Measurements from ENCODE around the gene KCNIP1.

KCNIP1 gene

GRCh38 chr5:170486371-170486770 is 17.4 kb upstream of the KCNIP1 start:
- Histone ChIP-seq H3K27ac (no peak overlapping the region), H3K9me3 (ENCODE audit: low read depth, low read length) (no peaks in the 10 kb centered on the region), H3K4me3 (no peak overlapping the region), H3K9ac (ENCODE audit: insufficient read length) (no peak overlapping the region), H3K36me3 (ENCODE audit: insufficient read depth, low read length) (no peaks in the 10 kb centered on the region)
- TF ChIP-seq POLR2AphosphoS5 (IDR thresholded peaks at IDR 0.05; ENCODE audit: borderline replicate concordance, low read depth, low read length) (no peak), FOXP2 (optimal IDR thresholded peaks at IDR 0.05; ENCODE audit: control extremely low read depth, extremely low read length, insufficient read depth) (no peak), EZH2 (IDR thresholded peaks at IDR 0.05) (no peak)
- no peak for DNase-seq (ENCODE audit: low read depth, low spot score)

- H3K9me3 ChIP-seq (ENCODE audit: low read depth, low read length), result no peaks in the 10 kb centered on the region
- TF ChIP-seq FOXP2 (optimal IDR thresholded peaks at IDR 0.05; ENCODE audit: control extremely low read depth, extremely low read length, insufficient read depth) (no peak), EZH2 (IDR thresholded peaks at IDR 0.05) (no peak), POLR2AphosphoS5 (IDR thresholded peaks at IDR 0.05; ENCODE audit: borderline replicate concordance, low read depth, low read length) (no peak)
- DNase-seq (ENCODE audit: low read depth, low spot score), result no peak
- no peak overlapping the region for H3K4me3 ChIP-seq
- H3K27ac ChIP-seq, result no peak overlapping the region
- no peak overlapping the region for H3K9ac ChIP-seq (ENCODE audit: insufficient read length)
- H3K36me3 ChIP-seq (ENCODE audit: insufficient read depth, low read length), result no peaks in the 10 kb centered on the region
Observed at GRCh38 chr5:170488570-170488969, 15.2 kb upstream of the KCNIP1 start.

GRCh38 chr5:170489199-170489598 is 14.6 kb upstream of the KCNIP1 start:
- H3K36me3 ChIP-seq (ENCODE audit: insufficient read depth, low read length), result no peaks in the 10 kb centered on the region
- H3K9me3 ChIP-seq (ENCODE audit: low read depth, low read length), result no peaks in the 10 kb centered on the region
- no peak for DNase-seq (ENCODE audit: low read depth, low spot score)
- H3K9ac ChIP-seq (ENCODE audit: insufficient read length), result no peak overlapping the region
- no peak overlapping the region for H3K27ac ChIP-seq
- TF ChIP-seq EZH2 (IDR thresholded peaks at IDR 0.05), result no peak
- no peak for TF ChIP-seq FOXP2 (optimal IDR thresholded peaks at IDR 0.05; ENCODE audit: control extremely low read depth, extremely low read length, insufficient read depth)
- TF ChIP-seq POLR2AphosphoS5 (IDR thresholded peaks at IDR 0.05; ENCODE audit: borderline replicate concordance, low read depth, low read length), result no peak
- H3K4me3 ChIP-seq, result no peak overlapping the region

- H3K27ac ChIP-seq, result no peak overlapping the region
- TF ChIP-seq EZH2 (IDR thresholded peaks at IDR 0.05) (no peak), POLR2AphosphoS5 (IDR thresholded peaks at IDR 0.05; ENCODE audit: borderline replicate concordance, low read depth, low read length) (no peak), FOXP2 (optimal IDR thresholded peaks at IDR 0.05; ENCODE audit: control extremely low read depth, extremely low read length, insufficient read depth) (no peak)
- H3K36me3 ChIP-seq (ENCODE audit: insufficient read depth, low read length), result no peaks in the 10 kb centered on the region
- no peak overlapping the region for H3K4me3 ChIP-seq
- H3K9me3 ChIP-seq (ENCODE audit: low read depth, low read length), result no peaks in the 10 kb centered on the region
- no peak overlapping the region for H3K9ac ChIP-seq (ENCODE audit: insufficient read length)
- no peak for DNase-seq (ENCODE audit: low read depth, low spot score)
Observed at GRCh38 chr5:170490381-170490780, 13.4 kb upstream of the KCNIP1 start.

- no peak for DNase-seq (ENCODE audit: low read depth, low spot score)
- H3K27ac ChIP-seq, result no peak overlapping the region
- H3K9me3 ChIP-seq (ENCODE audit: low read depth, low read length), result no peaks in the 10 kb centered on the region
- no peaks in the 10 kb centered on the region for H3K36me3 ChIP-seq (ENCODE audit: insufficient read depth, low read length)
- TF ChIP-seq EZH2 (IDR thresholded peaks at IDR 0.05) (no peak), FOXP2 (optimal IDR thresholded peaks at IDR 0.05; ENCODE audit: control extremely low read depth, extremely low read length, insufficient read depth) (no peak)
- H3K4me3 ChIP-seq, result no peak overlapping the region
- H3K9ac ChIP-seq (ENCODE audit: insufficient read length), result no peak overlapping the region
Observed at GRCh38 chr5:170491479-170491878, 12.3 kb upstream of the KCNIP1 start.

GRCh38 chr5:170493028-170493820 is 10.6 kb upstream of the KCNIP1 start:
- Histone ChIP-seq H3K36me3 (ENCODE audit: insufficient read depth, low read length) (no peaks in the 10 kb centered on the region), H3K9ac (ENCODE audit: insufficient read length) (no peak overlapping the region), H3K4me3 (no peak overlapping the region), H3K9me3 (ENCODE audit: low read depth, low read length) (no peaks in the 10 kb centered on the region), H3K27ac (no peak overlapping the region)
- TF ChIP-seq POLR2AphosphoS5 (IDR thresholded peaks at IDR 0.05; ENCODE audit: borderline replicate concordance, low read depth, low read length) (no peak), EZH2 (IDR thresholded peaks at IDR 0.05) (no peak), FOXP2 (optimal IDR thresholded peaks at IDR 0.05; ENCODE audit: control extremely low read depth, extremely low read length, insufficient read depth) (no peak)
- no peak for DNase-seq (ENCODE audit: low read depth, low spot score)

- no peak for TF ChIP-seq POLR2AphosphoS5 (IDR thresholded peaks at IDR 0.05; ENCODE audit: borderline replicate concordance, low read depth, low read length)
- no peaks in the 10 kb centered on the region for H3K9me3 ChIP-seq (ENCODE audit: low read depth, low read length)
- no peak overlapping the region for H3K27ac ChIP-seq
- no peaks in the 10 kb centered on the region for H3K36me3 ChIP-seq (ENCODE audit: insufficient read depth, low read length)
- DNase-seq (ENCODE audit: low read depth, low spot score), result no peak
- H3K9ac ChIP-seq (ENCODE audit: insufficient read length), result no peak overlapping the region
- no peak overlapping the region for H3K4me3 ChIP-seq
Observed at GRCh38 chr5:170494041-170494440, 9.8 kb upstream of the KCNIP1 start.

GRCh38 chr5:170495825-170496661 is 7.8 kb upstream of the KCNIP1 start:
- Histone ChIP-seq H3K36me3 (ENCODE audit: insufficient read depth, low read length) (no peaks in the 10 kb centered on the region), H3K9ac (ENCODE audit: insufficient read length) (no peak overlapping the region), H3K9me3 (ENCODE audit: low read depth, low read length) (no peaks in the 10 kb centered on the region), H3K27ac (no peak overlapping the region), H3K4me3 (no peak overlapping the region)
- DNase-seq (ENCODE audit: low read depth, low spot score), result no peak
- TF ChIP-seq FOXP2 (optimal IDR thresholded peaks at IDR 0.05; ENCODE audit: control extremely low read depth, extremely low read length, insufficient read depth) (no peak), EZH2 (IDR thresholded peaks at IDR 0.05) (no peak), POLR2AphosphoS5 (IDR thresholded peaks at IDR 0.05; ENCODE audit: borderline replicate concordance, low read depth, low read length) (no peak)
